CD4-positive, CD25-positive, alpha-beta regulatory T cell (primary cell): ENCODE measurements around the gene HBEGF. TPM values are rescaled to one million over a fixed set of nuclear protein-coding genes. Genes with fewer than 3 reads are reported as not detected.
"Not testable (repeated sequence)": the region's sequence is repeated elsewhere in the genome, so short reads cannot be mapped to it uniquely, and the experiment has no call there.

ENCODE experiments used
- ATAC-seq, 2 donors: fragments of 150-1000 bp; cut with Tn5 transposase; one replicate each; pipeline ENCODE4 v1.10.0; 2021; ENCODE audit warnings: low read depth in 2 of 2, moderate number of reproducible peaks in 2 of 2, moderate library complexity in 1 of 2
- DNase-seq, 3 donors: peaks; one replicate each; pipeline versions ENCODE4 v3.0.0 to v3.0.0-alpha.2; 2012 to 2022; ENCODE audit warnings: mixed read lengths in 1 of 3
- H3K27ac ChIP-seq: one replicate; pipeline ENCODE4 v1.7.0; 2013; ENCODE audit warnings: mild to moderate bottlenecking, low read length; ENCODE audit not compliant: insufficient read depth, poor library complexity, severe bottlenecking
- H3K27me3 ChIP-seq: one replicate; pipeline ENCODE4 v1.7.0; 2013; ENCODE audit warnings: low read length; ENCODE audit not compliant: control insufficient read depth, insufficient read depth
- H3K36me3 ChIP-seq: one replicate; pipeline ENCODE4 v1.7.0; 2013; ENCODE audit warnings: mild to moderate bottlenecking, low read length, moderate library complexity; ENCODE audit not compliant: control insufficient read depth, insufficient read depth
- H3K4me1 ChIP-seq: 2 replicates; pipeline ENCODE4 v1.7.0; 2013; ENCODE audit warnings: mild to moderate bottlenecking, low read length; ENCODE audit not compliant: insufficient read depth, control insufficient read depth, poor library complexity, severe bottlenecking
- H3K4me3 ChIP-seq: one replicate; pipeline ENCODE4 v1.7.0; 2013; ENCODE audit warnings: low read depth, mild to moderate bottlenecking, low read length, moderate library complexity
- H3K9me3 ChIP-seq, 2 experiments: 1 replicate in 1 of 2; 2 replicates in 1 of 2; pipeline ENCODE4 v1.7.0; 2013; ENCODE audit warnings: low read length in 2 of 2, mild to moderate bottlenecking in 1 of 2, moderate library complexity in 1 of 2; ENCODE audit not compliant: control insufficient read depth in 2 of 2
- H3K27ac Mint-ChIP-seq, 3 donors: one replicate each; pipeline ENCODE4 v1.8.0; 2020 to 2022; ENCODE audit warnings: mild to moderate bottlenecking in 3 of 3, mixed read lengths in 3 of 3, moderate library complexity in 2 of 3
- H3K27me3 Mint-ChIP-seq: one replicate; pipeline ENCODE4 v1.8.0; 2022; ENCODE audit warnings: mild to moderate bottlenecking, mixed read lengths
- H3K36me3 Mint-ChIP-seq: one replicate; pipeline ENCODE4 v1.8.0; 2020; ENCODE audit warnings: mixed read lengths
- H3K4me1 Mint-ChIP-seq, 4 donors: one replicate each; pipeline ENCODE4 v1.8.0; 2020 to 2022; ENCODE audit warnings: mixed read lengths in 4 of 4, mild to moderate bottlenecking in 1 of 4
- H3K4me3 Mint-ChIP-seq, 4 donors: one replicate each; pipeline ENCODE4 v1.8.0; 2020 to 2022; ENCODE audit warnings: mild to moderate bottlenecking in 4 of 4, mixed read lengths in 4 of 4, moderate library complexity in 3 of 4
- H3K9me3 Mint-ChIP-seq, 7 donors: one replicate each; pipeline ENCODE4 v1.8.0; 2020 to 2022; ENCODE audit warnings: mixed read lengths in 7 of 7, mild to moderate bottlenecking in 3 of 7, moderate library complexity in 2 of 7
- polyA plus RNA-seq, 4 donors: library from polyadenylated mRNA; unstranded; fragments of 300-500 nt; fragmentation: Illumina TruSeq; gene quantifications; one replicate each; pipeline ENCODE4 v1.2.3, GENCODE V29; 2021
- total RNA-seq: library from RNA; stranded (reverse); gene quantifications from one replicate; pipeline ENCODE4 v1.2.3, GENCODE V29; 2022

HBEGF gene
- total and polyA plus RNA-seq, 5 donors from 2014 or later: 0.47 TPM; not detected in 4

DNA sequence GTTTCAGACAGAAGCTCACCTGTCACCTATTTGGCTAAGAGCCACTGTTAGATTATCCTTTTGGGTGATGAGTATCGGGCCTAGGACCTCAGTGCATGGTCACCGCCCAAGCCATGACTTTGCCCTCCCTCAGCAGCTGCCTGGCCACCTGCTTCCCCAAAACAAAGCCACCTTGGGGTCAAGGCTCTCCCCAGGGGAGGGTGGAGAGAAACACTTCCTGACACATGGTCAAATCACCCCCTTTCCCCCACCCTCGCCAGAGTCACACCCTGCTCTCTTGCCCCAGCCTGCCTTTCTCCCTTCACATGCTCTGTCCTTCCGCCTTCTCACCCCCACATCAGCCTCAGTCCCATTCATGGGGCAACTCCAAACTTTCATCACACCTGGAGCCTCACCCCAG, 1.7 kb upstream of the HBEGF start:
- no peak overlapping the region for H3K4me3 ChIP-seq
- peaks cover 15% of the 10 kb centered on the region for H3K4me1 ChIP-seq

DNA sequence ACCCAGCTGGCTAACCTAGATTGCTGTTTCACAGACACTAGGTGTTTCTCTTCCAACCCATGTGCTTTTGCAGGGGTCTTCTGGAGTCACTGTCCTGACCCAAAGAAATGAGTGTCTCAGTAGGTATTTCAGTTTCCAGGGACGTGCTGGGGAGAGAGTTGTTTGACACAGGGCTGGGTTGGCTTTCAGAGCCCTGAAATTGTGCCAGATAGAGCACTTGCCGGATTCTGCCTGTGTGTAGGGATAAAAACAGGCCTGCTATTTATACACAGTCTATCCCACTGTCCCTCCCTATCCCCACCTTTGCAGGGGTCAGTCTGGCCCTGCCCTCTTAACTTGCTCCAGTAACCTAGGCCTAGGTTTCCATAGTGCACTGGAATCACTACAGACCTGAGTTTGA, 957 bp upstream of the HBEGF start:
- Histone ChIP-seq H3K4me3 (peak overlapping the region; percentile 53), H3K36me3 (no peaks in the 10 kb centered on the region), H3K4me1 (peaks cover 22% of the 10 kb centered on the region), H3K27ac (no peak overlapping the region), H3K9me3 (no peaks in the 10 kb centered on the region), H3K27me3 (peaks cover 3% of the 10 kb centered on the region)
- H3K4me1 Mint-ChIP-seq: peaks cover 9 to 47% (median 22%) of the 10 kb centered on the region in 4 donors
- DNase-seq (no peak), ATAC-seq (no peak)
- no peaks in the 10 kb centered on the region for H3K36me3 Mint-ChIP-seq
- no peak overlapping the region for H3K27ac Mint-ChIP-seq
- H3K9me3 Mint-ChIP-seq: peaks cover 0 to 2% (median 0%) of the 10 kb centered on the region in 7 donors
- peaks cover 26% of the 10 kb centered on the region for H3K27me3 Mint-ChIP-seq
- H3K4me3 Mint-ChIP-seq: peak overlapping the region; percentile 49 to 83 (median 82)

More for the DNA sequence above, 1.7 kb upstream of the HBEGF start:
- Mint-ChIP-seq H3K36me3 (no peaks in the 10 kb centered on the region), H3K27ac (no peak overlapping the region), H3K4me3 (peak overlapping the region in 1 of 4 donors; percentile 83), H3K9me3 (peaks cover 0 to 2% (median 0%) of the 10 kb centered on the region in 7 donors), H3K27me3 (peaks cover 26% of the 10 kb centered on the region), H3K4me1 (peaks cover 9 to 39% (median 15%) of the 10 kb centered on the region in 4 donors)
- Histone ChIP-seq H3K9me3 (no peaks in the 10 kb centered on the region), H3K36me3 (no peaks in the 10 kb centered on the region), H3K27ac (no peak overlapping the region), H3K27me3 (peaks cover 3% of the 10 kb centered on the region)
- DNase-seq: no peak
- ATAC-seq: no peak

DNA sequence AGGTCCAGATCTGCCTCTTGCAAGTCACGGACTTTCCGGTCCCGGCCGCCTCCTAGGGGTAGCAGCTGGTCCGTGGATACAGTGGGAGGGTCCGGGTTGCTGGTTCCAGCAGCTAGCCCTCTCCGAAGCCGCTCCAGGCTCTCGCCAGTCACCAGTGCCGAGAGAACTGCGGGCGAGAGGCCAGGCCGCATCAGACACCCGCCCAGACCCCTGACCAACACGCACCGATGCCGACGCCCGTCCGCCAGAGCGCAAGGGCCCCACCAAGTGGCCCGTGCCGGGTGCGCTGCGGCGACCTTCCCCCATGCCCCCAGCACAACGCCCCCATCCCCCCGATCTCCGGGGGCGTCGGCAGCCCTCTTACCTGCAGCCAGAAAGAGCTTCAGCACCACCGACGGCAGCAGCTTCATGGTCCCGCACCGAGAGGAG, 470 bp downstream of the HBEGF start:
- Mint-ChIP-seq H3K4me3 (peak overlapping the region; percentile 80 to 89 (median 86)), H3K27ac (no peak overlapping the region), H3K27me3 (peaks cover 16% of the 10 kb centered on the region), H3K9me3 (peaks cover 0 to 2% (median 0%) of the 10 kb centered on the region in 7 donors), H3K36me3 (no peaks in the 10 kb centered on the region), H3K4me1 (peaks cover 12 to 56% (median 22%) of the 10 kb centered on the region in 4 donors)
- Histone ChIP-seq H3K4me3 (no peak overlapping the region), H3K4me1 (peaks cover 28% of the 10 kb centered on the region), H3K27ac (no peak overlapping the region), H3K36me3 (no peaks in the 10 kb centered on the region), H3K27me3 (peaks cover 3% of the 10 kb centered on the region), H3K9me3 (no peaks in the 10 kb centered on the region)
- DNase-seq: no peak
- peak in 1 of 2 donors; percentile 1 for ATAC-seq

DNA sequence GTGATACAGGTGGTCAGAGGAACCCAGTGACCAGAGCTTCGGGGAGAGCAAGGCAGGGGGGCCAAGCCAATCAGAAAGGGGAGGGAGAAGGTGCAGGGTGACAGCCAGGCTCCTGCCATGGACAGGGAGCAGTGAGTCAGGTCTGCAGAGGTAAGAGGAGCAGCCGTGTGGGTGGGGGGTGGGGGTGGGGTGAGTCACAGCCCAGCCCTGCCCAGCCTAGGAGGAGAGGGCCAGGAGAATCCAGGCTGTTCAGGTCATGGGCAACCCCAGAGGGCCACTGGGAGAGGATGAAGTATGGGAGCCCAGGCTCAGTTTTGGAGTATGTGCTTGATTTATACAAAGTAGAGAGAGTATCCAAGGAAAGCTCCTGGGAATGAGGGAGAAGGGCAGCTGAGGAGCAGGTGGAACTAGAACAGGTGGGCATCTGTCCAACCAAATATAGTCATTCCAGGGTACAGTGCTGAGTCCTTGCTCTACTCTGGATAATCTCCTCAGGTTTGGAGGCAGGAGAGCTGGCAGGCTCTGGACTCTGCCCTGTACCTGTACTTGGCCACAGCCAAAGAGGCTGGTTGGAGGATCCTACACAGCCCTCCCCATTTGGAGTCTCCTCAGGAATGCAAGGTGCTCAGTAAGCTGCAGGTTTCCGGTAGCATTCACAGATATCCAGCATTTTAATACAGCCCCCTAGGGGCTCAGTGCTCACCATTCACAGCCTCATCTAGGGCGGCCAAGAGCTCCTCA, 1.6 kb downstream of the HBEGF start:
- Mint-ChIP-seq H3K4me1 (peaks cover 12 to 58% (median 23%) of the 10 kb centered on the region in 4 donors), H3K27ac (no peak overlapping the region), H3K9me3 (peaks cover 0 to 2% (median 0%) of the 10 kb centered on the region in 7 donors), H3K36me3 (no peaks in the 10 kb centered on the region), H3K4me3 (peak overlapping the region; percentile 48 to 88 (median 82)), H3K27me3 (peaks cover 16% of the 10 kb centered on the region)
- Histone ChIP-seq H3K36me3 (no peaks in the 10 kb centered on the region), H3K4me3 (no peak overlapping the region), H3K27me3 (peaks cover 3% of the 10 kb centered on the region), H3K27ac (no peak overlapping the region), H3K4me1 (peaks cover 28% of the 10 kb centered on the region), H3K9me3 (no peaks in the 10 kb centered on the region)
- no peak for ATAC-seq
- no peak for DNase-seq

DNA sequence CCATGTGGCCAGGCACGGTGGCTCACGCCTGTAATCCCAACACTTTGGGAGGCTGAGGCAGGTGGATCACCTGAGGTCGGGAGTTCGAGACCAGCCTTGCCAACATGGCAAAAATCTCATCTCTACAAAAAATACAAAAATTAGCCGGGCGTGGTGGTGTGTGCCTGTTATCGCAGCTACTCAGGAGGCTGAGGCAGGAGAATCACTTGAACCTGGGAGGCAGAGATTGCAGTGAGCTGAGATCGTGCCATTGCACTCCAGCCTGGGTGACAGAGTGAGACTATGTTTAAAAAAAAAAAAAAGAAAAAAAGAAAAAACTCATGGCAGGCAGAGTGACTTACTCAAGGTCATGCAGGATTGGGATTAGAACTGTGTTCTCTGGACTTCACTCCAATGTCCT, 2.6 kb downstream of the HBEGF start:
- peaks cover 28% of the 10 kb centered on the region for H3K4me1 ChIP-seq
- not testable (repeated sequence) for H3K27ac ChIP-seq, ATAC-seq, H3K9me3 Mint-ChIP-seq, H3K9me3 ChIP-seq, H3K27me3 ChIP-seq, H3K36me3 ChIP-seq, H3K36me3 Mint-ChIP-seq, DNase-seq, H3K4me3 ChIP-seq
- H3K4me3 Mint-ChIP-seq: peak overlapping the region in 2 of 4 donors; percentile 48 to 73
- H3K27ac Mint-ChIP-seq: peak overlapping the region in 1 of 3 donors; percentile 7
- peaks cover 16% of the 10 kb centered on the region for H3K27me3 Mint-ChIP-seq
- peaks cover 12 to 58% (median 22%) of the 10 kb centered on the region in 4 donors for H3K4me1 Mint-ChIP-seq

DNA sequence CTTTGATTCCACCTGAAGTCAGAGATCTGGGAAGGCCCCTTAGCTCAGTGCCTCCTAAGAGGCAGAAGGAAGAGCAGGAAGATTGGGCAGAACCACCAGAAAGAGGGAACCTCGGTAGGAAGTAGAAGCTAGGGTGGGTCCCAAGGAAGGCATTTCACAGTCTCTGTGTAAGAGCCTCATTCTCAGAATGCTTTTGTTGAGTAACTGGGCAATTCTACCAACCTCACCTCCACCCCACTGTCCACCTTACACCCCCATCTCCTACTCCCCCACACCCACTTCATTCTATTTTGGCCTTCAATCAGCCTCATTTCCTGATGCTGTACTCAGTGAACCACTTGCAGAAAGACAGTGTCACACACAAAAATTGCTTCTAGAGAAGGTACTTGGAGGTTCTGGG, 3.5 kb downstream of the HBEGF start:
- Histone ChIP-seq H3K36me3 (no peaks in the 10 kb centered on the region), H3K27ac (no peak overlapping the region), H3K4me3 (no peak overlapping the region), H3K27me3 (peaks cover 3% of the 10 kb centered on the region), H3K9me3 (no peaks in the 10 kb centered on the region), H3K4me1 (peaks cover 28% of the 10 kb centered on the region)
- ATAC-seq: no peak
- Mint-ChIP-seq H3K27ac (peak overlapping the region in 2 of 3 donors; percentile 67 to 81), H3K4me3 (peak overlapping the region in 2 of 4 donors; percentile 56 to 73), H3K27me3 (peaks cover 16% of the 10 kb centered on the region), H3K36me3 (no peaks in the 10 kb centered on the region), H3K4me1 (peaks cover 12 to 58% (median 21%) of the 10 kb centered on the region in 4 donors), H3K9me3 (peaks cover 0 to 2% (median 0%) of the 10 kb centered on the region in 7 donors)
- peak in 1 of 3 donors; percentile 42 for DNase-seq

DNA sequence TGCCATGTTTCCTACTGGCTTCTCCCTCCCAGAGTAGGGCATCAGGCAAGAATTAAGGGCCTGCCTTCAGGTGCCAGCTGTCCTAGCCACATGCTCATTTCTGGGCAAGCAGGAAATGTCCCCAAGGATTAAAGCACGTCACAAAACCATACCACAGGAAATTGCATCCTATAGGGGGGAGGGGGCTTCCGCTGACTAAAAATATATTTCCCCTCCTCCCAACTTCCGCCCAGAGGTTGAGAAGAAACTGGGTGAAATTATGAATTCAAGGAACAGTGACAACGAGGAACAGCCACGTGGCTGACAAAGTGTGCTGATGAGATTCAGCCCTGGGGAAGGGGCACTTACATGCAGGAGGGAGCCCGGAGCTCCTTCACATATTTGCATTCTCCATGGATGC, 4.1 kb downstream of the HBEGF start:
- no peaks in the 10 kb centered on the region for H3K36me3 ChIP-seq
- DNase-seq (peak in 1 of 3 donors; percentile 87), ATAC-seq (no peak)
- peaks cover 28% of the 10 kb centered on the region for H3K4me1 ChIP-seq
- Mint-ChIP-seq H3K27ac (peak overlapping the region; percentile 18 to 81 (median 36)), H3K36me3 (no peaks in the 10 kb centered on the region), H3K9me3 (peaks cover 0 to 2% (median 0%) of the 10 kb centered on the region in 7 donors), H3K27me3 (peaks cover 16% of the 10 kb centered on the region), H3K4me1 (peaks cover 12 to 56% (median 21%) of the 10 kb centered on the region in 4 donors), H3K4me3 (peak overlapping the region in 3 of 4 donors; percentile 1 to 73 (median 56))
- H3K9me3 ChIP-seq: no peaks in the 10 kb centered on the region
- peaks cover 1% of the 10 kb centered on the region for H3K27me3 ChIP-seq
- no peak overlapping the region for H3K27ac ChIP-seq
- H3K4me3 ChIP-seq: peak overlapping the region; percentile 16
